Measurements from ENCODE around the gene BRSK2.
"Not testable (repeated sequence)": the region's sequence is repeated elsewhere in the genome, so short reads cannot be mapped to it uniquely, and the experiment has no call there.

Gene BRSK2

DNA sequence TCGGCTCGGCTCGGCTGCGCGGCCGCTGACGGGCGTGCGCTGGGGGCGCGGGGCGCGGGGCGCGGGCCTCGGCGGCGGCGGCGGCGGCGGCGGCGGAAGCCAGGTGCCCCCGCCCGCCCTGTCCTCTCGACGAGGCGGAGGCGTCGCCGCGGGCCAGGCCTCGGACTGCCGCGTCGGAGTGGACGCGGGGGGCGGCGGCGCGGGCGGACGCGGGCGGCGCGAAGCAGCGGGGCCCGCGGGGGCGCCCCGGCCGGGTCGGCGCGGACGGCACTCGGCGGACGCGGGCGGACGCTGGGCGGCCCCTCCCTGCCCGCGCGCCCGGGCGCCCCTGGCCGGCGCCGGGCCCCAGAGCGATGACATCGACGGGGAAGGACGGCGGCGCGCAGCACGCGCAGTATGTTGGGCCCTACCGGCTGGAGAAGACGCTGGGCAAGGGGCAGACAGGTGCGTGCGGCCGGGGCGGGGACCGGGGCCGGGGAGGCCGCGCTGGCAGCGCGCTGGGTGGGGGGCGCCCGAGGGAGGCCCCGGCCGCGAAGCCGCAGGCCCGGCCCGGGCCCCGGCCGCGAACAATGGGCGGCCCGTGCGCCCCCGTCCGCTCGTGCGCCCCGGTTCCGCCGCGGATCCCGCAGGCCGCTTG is at the start of gene BRSK2:
Gene BRSK2 (plus strand): TSS at position 3 of the 637 bp plus-strand sequence. CDS start 351 bp downstream, at position 354.
- no peak for DNase-seq

GRCh38 chr11:1340111-1340510 is 49.6 kb upstream of the BRSK2 start:
- no peak for DNase-seq

DNA sequence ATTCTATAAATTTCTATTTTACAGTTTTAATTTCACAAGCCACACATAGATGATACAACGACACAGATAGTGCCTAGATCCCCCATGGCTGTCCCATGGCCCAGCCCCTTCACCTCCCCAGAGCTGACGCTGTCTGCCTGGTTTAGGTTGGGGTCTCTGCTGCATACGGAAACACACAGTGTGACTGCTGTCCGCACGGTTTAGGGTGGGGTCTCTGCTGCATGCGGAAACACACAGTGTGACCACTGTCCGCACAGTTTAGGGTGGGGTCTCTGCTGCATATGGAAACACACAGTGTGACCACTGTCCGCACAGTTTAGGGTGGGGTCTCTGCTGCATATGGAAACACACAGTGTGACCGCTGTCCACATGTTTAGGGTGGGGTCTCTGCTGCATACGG is 48.5 kb upstream of the BRSK2 start:
- not testable (repeated sequence) for DNase-seq

DNA sequence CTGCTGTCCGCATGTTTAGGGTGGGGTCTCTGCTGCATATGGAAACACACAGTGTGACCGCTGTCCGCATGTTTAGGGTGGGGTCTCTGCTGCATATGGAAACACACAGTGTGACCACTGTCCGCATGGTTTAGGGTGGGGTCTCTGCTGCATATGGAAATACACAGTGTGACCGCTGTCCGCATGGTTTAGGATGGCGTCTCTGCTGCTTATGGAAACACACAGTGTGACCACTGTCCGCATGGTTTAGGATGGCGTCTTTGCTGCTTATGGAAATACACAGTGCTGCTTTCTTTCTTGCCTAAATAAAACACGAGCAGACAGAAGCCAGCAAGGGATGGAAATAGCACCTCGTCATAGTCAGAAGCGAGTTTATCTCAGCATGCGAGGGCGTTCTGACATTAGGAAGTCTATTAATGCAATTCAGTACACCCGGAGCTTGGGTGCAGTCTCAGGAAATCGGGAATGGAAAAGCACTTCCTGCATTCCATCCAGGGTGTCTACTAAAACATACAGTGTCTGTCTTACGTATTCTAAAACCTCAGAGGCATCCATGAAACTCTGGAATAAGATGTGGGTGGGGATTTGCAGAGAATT is 47.7 kb upstream of the BRSK2 start:
- no peak for DNase-seq

GRCh38 chr11:1342946-1343345 is 46.8 kb upstream of the BRSK2 start:
- no peak for DNase-seq

GRCh38 chr11:1343391-1344055 is 46.2 kb upstream of the BRSK2 start:
- no peak for DNase-seq

DNA sequence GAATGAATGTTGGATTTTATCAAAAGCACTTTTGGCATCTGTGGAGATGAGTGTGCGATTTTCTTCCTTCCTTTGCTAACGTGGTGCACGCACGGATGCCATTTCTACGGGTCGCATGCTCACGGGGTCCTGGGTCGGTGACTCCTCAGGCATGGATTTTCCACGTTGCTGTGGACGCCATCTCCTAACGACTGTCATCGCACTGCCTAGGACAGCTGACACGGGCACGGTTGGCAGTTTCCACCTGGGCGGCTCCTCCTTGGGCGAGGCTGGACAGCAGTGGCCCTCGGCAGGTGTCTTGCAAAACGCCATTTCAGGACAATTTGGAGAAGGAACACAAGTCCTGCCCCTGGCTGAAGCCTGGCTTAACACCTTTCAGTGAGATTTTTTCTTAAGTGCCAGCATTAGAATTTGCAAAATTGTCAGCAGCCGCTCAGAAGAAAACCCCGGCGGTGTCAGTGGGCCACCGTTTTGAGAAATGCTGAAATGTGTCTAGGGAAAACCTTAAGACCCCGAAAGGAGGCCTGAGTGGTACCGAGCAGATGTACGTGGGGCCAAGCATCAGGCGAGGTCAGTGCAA is 45.6 kb upstream of the BRSK2 start:
- DNase-seq, result no peak

DNA sequence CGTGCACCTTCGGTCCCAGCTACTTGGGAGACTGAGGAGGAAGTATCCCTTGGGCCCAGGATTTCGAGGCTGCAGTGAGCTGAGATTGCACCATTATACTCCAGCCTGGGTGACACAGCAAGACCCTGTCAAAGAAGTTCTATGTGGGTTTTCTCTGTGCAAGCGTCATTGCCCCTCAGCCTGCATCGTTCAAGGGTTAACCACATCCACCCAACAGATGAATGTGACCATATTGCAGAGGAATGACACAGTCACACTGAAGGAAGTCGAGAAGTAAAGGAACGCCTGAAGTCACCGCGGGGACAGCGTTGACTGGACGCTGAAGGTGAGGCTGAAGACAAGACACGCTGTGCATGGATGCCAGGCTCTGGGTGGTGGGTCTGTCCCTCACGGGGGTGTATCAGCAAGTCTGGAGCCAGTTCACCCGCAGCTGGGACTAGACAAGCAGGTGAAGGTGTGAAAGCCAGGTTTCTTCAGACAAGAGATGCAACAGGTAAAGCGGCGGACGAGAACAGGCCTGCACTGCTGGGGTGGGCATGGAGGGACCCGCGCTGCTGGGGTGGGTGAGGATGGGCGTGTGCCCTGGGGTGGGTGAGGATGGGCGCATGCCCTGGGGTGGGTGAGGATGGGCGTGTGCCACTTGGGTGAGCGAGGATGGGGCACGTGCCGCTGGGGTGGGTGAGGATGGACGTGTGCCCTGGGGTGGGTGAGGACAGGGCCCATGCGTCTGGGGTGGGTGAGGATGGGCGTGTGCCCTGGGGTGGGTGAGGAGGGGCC is 43.8 kb upstream of the BRSK2 start:
- no peak for DNase-seq

- no peak for DNase-seq
These were observed 42.9 kb upstream of the BRSK2 start for GRCh38 chr11:1346669-1347390.

GRCh38 chr11:1347411-1347999 is 42.2 kb upstream of the BRSK2 start:
- not testable (repeated sequence) for DNase-seq

DNA sequence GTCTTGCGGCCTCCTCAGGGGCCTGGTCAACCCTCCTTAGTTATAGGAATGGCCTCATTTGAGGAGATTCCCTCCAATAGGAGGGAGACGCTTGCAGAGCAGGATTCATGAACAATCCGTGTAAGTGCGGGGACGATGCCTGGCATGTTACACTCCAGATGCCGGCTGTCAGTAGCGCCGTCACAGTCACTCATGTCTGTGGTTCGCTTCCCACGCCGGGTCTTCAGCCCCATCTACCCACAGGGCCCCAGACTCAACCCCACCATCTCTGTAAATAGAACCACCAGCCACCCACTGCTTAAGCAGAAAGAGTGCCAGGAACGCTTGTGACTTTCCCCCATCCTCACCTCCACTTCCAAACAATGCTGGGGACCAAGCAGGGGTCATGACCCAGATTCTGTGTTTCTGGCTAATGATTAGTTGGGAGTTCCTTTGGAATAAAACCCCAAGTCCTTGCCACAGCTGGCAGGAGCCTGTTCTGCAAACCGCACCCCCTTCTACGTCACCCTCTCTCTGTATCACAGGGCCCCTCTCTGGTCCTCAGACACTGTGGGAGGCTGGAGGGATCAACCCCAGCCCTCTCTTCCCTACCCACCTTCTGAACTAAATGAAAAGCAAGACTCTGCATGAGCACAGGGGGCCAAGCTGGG is 41.5 kb upstream of the BRSK2 start:
- peak; percentile 31 for DNase-seq

- peak; percentile 24 for DNase-seq
These were observed 40.9 kb upstream of the BRSK2 start for GRCh38 chr11:1348796-1349326.

DNA sequence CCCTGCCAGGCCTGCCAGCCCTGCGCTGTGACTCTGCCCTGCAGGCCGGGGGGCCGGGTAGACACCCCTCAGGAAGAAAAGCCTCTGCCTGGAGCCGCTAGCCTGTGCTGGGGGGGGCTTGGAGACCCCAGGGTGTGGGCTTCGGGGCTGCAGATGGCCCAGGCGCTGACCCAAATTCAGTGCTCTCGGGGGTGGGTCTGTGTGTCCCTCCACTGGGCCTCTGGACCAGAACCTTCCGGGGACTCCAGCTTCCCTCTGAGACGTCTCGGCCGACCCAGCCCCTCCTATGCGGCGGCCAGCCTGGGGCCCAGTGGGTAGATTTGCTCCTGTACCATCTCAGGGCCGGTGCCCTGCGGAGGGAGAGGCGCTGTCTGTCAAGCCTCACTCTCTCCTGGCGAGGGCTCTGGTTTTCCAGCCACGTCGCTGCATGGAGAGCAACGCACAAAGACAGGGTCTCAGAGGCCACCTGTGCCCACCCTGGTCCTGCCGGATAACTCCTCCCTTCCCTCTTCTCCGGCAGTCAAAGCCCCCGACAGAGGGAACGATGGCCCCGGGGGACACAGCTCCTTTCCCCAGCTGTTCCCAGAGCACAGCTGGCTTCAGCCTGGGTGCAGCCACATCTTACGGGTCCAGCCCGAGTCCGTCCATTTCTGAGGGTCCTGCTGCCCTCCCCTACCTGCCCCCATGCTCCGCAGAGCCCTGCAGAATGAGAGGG is 40.2 kb upstream of the BRSK2 start:
- DNase-seq, result no peak

DNA sequence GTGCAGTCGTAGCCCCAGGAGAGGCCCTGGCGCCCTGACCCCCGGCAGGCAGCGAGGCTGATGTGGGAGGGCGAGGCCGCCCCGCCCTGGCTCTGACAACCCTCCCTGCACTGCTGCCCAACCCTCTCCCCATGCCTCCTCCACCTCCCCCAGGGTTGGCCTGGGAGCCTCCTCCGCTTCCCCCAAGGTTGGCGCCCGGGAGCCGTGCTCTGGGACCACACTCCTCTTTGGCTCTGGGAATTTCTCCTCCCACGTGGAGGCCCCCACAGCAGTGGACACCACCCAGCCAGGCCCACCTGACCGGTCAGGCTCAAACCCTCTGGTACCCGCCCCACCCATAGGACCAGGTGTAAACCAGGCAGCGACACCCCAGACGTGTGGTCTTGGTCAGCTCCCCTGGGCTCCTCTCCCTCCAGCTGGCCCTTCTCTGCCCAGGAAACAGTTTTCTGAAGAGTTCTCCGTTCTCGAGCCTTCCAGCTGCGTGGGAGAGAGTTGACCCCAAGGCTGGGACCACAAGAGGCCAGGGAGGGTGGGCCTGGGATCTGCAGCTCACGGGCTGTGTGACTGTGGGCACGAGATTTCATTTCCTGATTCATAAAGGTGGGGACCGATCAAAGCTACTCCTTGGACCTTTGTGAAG is 39.5 kb upstream of the BRSK2 start:
- DNase-seq, result no peak

DNA sequence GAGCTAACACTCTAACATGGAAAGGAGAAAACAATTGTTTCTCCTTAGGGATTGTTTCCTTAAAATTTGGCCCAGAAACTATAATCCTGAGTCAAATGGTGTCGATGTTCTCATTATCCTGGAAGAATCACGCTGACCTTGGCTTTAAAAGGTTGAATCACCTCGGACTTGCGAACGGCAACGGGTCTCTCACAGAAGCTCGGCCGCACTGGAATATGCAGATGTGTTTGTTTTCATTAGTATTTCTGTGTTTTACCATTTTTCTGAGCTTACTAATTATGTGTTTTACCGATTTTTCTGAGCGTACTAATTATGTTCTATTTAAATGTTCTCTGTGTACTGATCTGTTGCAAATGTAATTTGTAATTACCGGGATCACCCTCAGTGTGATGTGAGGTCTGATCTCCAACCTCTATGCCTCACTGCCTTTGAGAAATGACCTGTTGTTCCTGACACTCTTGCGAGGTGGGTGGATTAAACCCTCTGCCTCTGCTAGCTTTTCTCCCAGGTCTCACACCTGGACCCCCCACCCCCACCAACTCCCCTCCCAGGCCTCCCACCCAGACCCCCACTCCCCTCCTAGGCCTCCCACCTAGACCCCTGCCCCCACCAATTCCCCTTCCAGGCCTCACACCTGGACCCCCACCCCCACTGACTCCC is 38.3 kb upstream of the BRSK2 start:
- DNase-seq, result no peak

DNA sequence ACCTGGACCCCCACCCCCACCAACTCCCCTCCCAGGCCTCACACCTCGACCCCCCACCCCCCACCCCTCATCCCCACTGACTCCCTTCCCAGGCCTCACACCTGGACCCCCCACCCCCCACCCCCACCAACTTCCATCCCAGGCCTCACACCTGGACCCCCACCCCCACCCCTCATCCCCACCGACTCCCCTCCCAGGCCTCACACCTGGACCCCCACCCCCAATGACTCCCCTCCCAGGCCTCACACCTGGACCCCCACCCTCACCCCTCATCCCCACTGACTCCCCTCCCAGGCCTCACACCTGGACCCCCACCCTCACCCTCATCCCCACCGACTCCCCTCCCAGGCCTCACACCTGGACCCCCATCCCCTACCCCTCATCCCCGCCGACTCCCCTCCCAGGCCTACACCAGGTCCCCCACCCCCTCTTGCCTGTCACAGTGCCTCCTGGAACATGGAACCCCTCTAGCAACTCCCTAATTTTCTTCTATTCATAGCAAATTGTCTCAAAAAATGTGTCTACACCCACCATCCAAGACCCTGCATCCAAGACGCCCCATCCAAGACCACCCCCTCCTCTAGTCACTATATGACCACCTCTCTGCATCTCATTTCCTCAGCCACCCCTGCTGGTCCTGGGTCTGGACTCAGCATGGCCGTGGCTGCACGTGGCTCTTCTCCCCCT is 36.9 kb upstream of the BRSK2 start:
- no peak for DNase-seq

GRCh38 chr11:1353383-1354124 is 36.2 kb upstream of the BRSK2 start:
- DNase-seq, result no peak

Data from right forelimb (tissue), 1 donor.